Smooth muscle cell (in vitro differentiated cells): ENCODE results near the gene FBP1. TPM values are rescaled to one million over a fixed set of nuclear protein-coding genes. Genes with fewer than 3 reads are reported as not detected.

Experiments
- DNase-seq: peaks from one replicate; lab custom pipeline; 2025; ENCODE audit not compliant: unreplicated experiment; lab: John Stamatoyannopoulos, UW
- H2AFZ ChIP-seq: fragments of 200-600 bp; sonication (generic); 2 replicates; pipeline ENCODE4 v1.6.0; 2016; ENCODE audit warnings: antibody characterized with exemption, low read depth, mild to moderate bottlenecking
- H3F3A ChIP-seq: fragments of 200-600 bp; sonication (generic); 2 replicates; pipeline ENCODE4 v1.6.0; 2017; ENCODE audit warnings: antibody characterized with exemption, low read depth
- H3K27ac ChIP-seq: fragments of 200-600 bp; sonication (generic); 2 replicates; pipeline ENCODE4 v1.5.1; 2016; ENCODE audit warnings: low read depth, mild to moderate bottlenecking
- H3K27me3 ChIP-seq: fragments of 200-600 bp; sonication (generic); 2 replicates; pipeline ENCODE4 v1.6.1; 2016; ENCODE audit warnings: low read depth, mild to moderate bottlenecking
- H3K36me3 ChIP-seq: fragments of 200-600 bp; sonication (generic); 2 replicates; pipeline ENCODE4 v1.5.1; 2016; ENCODE audit warnings: low read depth
- H3K4me1 ChIP-seq: fragments of 200-600 bp; sonication (generic); 2 replicates; pipeline ENCODE4 v1.5.1; 2016; ENCODE audit warnings: low read depth
- H3K4me2 ChIP-seq: fragments of 200-600 bp; sonication (generic); 2 replicates; pipeline ENCODE4 v1.6.0; 2016; ENCODE audit warnings: mild to moderate bottlenecking
- H3K4me3 ChIP-seq: fragments of 200-600 bp; sonication (generic); 2 replicates; pipeline ENCODE4 v1.5.1; 2016; ENCODE audit warnings: mild to moderate bottlenecking
- H3K79me2 ChIP-seq: fragments of 200-600 bp; sonication (generic); 2 replicates; pipeline ENCODE4 v1.6.0; 2016; ENCODE audit warnings: low read depth, mild to moderate bottlenecking
- H3K9ac ChIP-seq: fragments of 200-600 bp; sonication (generic); 2 replicates; pipeline ENCODE4 v1.6.0; 2016; ENCODE audit warnings: low read depth
- H3K9me3 ChIP-seq: fragments of 200-600 bp; sonication (generic); replicated peaks from 2 replicates; pipeline ENCODE4 v1.5.1; 2016; ENCODE audit warnings: low read depth
- H4K20me1 ChIP-seq: fragments of 200-600 bp; sonication (generic); 2 replicates; pipeline ENCODE4 v1.6.0; 2016; ENCODE audit warnings: low read depth
- CTCF ChIP-seq: fragments of 200-600 bp; sonication (generic); IDR thresholded peaks from 2 replicates; pipeline ENCODE4 v1.5.1; 2017; ENCODE audit warnings: borderline replicate concordance, mild to moderate bottlenecking, antibody characterized with exemption; ENCODE audit not compliant: insufficient read depth, poor library complexity, severe bottlenecking
- WGBS: methylation state at CpG from one replicate; pipeline ENCODE4 v1.1.7; 2016; ENCODE audit warnings: low lambda C conversion rate; 5-methylcytosine and 5-hydroxymethylcytosine counted together
- polyA plus RNA-seq: library from polyadenylated mRNA; unstranded; fragments of >200 nt; fragmentation: Nextera tagmentation; extraction: Ambion mirVana; gene quantifications from 2 replicates; pipeline ENCODE4 v1.2.1, GENCODE V29; 2016
- total RNA-seq: library from RNA; depleted of rRNA; stranded (reverse); fragments of >200 nt; gene quantifications from 2 replicates; pipeline ENCODE4 v1.2.3, GENCODE V29; 2014

The FBP1 gene
- total and polyA plus RNA-seq, 2 experiments from 2014 or later, result 0.22 to 0.70 TPM

- H3K27me3 ChIP-seq, result no peaks in the 10 kb centered on the region
- H3K4me2 ChIP-seq, result no peak overlapping the region
- no peak overlapping the region for H3K4me3 ChIP-seq
- H3K9ac ChIP-seq, result no peak overlapping the region
- no peaks in the 10 kb centered on the region for H3K4me1 ChIP-seq
- no peaks in the 10 kb centered on the region for H3K79me2 ChIP-seq
- no peak overlapping the region for H2AFZ ChIP-seq
- TF ChIP-seq CTCF, result no peak
- no peak overlapping the region for H3K27ac ChIP-seq
- H3K9me3 ChIP-seq, result no peaks in the 10 kb centered on the region
- no peak for DNase-seq
- no peaks in the 10 kb centered on the region for H4K20me1 ChIP-seq
- 96% methylated on average over 3 of the region's 3 CpGs for WGBS
- no peaks in the 10 kb centered on the region for H3F3A ChIP-seq
- no peaks in the 10 kb centered on the region for H3K36me3 ChIP-seq
These were observed 9.0 kb downstream of the FBP1 start for GRCh38 chr9:94630281-94630680.

DNA sequence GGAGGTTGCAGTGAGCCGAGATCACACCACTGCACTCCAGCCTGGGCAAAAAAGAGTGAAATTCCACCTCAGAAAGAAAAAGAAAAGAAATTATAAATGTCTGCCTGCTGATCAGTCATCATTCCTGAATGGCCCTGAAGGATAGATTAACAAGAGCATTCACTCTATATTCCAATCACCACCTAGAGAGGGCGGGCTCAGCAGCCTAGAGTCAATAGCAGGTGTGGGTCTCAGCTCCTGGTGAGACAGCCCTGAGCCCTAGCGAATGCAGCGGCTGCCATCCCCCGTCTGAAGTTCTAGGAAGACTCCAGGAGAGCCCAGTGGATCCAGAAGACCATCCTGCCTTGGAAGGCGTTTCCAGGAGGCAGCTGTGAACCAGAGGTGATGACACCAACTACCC lies 12.0 kb downstream of the FBP1 start:
- Histone ChIP-seq H3K4me3 (no peak overlapping the region), H3K27ac (no peak overlapping the region), H4K20me1 (no peaks in the 10 kb centered on the region), H2AFZ (no peak overlapping the region), H3K79me2 (no peaks in the 10 kb centered on the region), H3K9me3 (no peaks in the 10 kb centered on the region), H3K4me2 (no peak overlapping the region), H3F3A (no peaks in the 10 kb centered on the region), H3K36me3 (no peaks in the 10 kb centered on the region), H3K27me3 (no peaks in the 10 kb centered on the region), H3K9ac (no peak overlapping the region), H3K4me1 (no peaks in the 10 kb centered on the region)
- no peak for TF ChIP-seq CTCF
- DNase-seq, result no peak
- WGBS, result 86% methylated on average over 6 of the region's 6 CpGs

GRCh38 chr9:94625835-94626234 lies 13.5 kb downstream of the FBP1 start:
- WGBS, result 73% methylated on average over 12 of the region's 12 CpGs
- no peak overlapping the region for H3K4me2 ChIP-seq
- TF ChIP-seq CTCF, result no peak
- H3K9ac ChIP-seq, result no peak overlapping the region
- H4K20me1 ChIP-seq, result no peaks in the 10 kb centered on the region
- H3K9me3 ChIP-seq, result no peaks in the 10 kb centered on the region
- no peaks in the 10 kb centered on the region for H3K27me3 ChIP-seq
- no peak for DNase-seq
- no peak overlapping the region for H2AFZ ChIP-seq
- H3K79me2 ChIP-seq, result no peaks in the 10 kb centered on the region
- no peak overlapping the region for H3K4me3 ChIP-seq
- H3K4me1 ChIP-seq, result no peaks in the 10 kb centered on the region
- no peak overlapping the region for H3K27ac ChIP-seq
- no peaks in the 10 kb centered on the region for H3K36me3 ChIP-seq
- no peaks in the 10 kb centered on the region for H3F3A ChIP-seq

DNA sequence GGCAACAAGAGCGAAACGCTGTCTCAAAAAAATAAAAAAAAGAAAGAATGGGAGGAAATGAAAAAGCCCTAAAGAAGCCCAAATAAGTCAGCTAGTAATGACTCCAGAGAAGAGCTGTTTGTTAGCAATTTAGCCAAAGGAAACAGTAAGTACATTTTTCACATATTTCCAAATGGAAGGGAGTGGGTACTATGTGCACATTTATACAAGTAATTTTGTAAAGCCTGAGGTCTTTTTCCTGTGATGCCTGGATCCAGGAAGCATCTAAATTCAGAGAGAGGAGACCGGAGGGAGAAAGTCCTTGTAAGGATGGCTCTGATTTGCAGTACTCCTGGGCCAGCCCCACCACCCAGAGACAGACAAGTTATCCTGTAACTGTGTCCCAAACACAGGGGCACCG lies 14.7 kb downstream of the FBP1 start:
- Histone ChIP-seq H3K79me2 (no peaks in the 10 kb centered on the region), H3F3A (no peaks in the 10 kb centered on the region), H3K4me2 (no peak overlapping the region), H3K36me3 (no peaks in the 10 kb centered on the region), H3K27ac (no peak overlapping the region), H3K9ac (no peak overlapping the region), H3K4me1 (no peaks in the 10 kb centered on the region), H4K20me1 (no peaks in the 10 kb centered on the region), H3K9me3 (no peaks in the 10 kb centered on the region), H2AFZ (peak overlapping the region; percentile 79), H3K4me3 (no peak overlapping the region), H3K27me3 (no peaks in the 10 kb centered on the region)
- TF ChIP-seq CTCF, result no peak
- DNase-seq, result no peak
- WGBS, result 75% methylated on average over 4 of the region's 4 CpGs
